NCI-H2081 (cell line): ENCODE measurements around the gene TAGLN.
A peak's percentile ranks its signal among the peaks of the same experiment; 100 is the strongest.

Experiments used
- DNase-seq, 2 experiments: peaks; one replicate each; lab custom pipeline; 2025; lab: John Stamatoyannopoulos, UW

TAGLN gene

GRCh38 chr11:117230999-117231841 is 32.0 kb downstream of the TAGLN start:
- DNase-seq = peak in 1 of 2 experiments; percentile 32

- no peak for DNase-seq
Measured at GRCh38 chr11:117231842-117232091, 32.6 kb downstream of the TAGLN start, which contains the start of gene PCSK7. Gene PCSK7, minus strand, starts transcription at chr11:117232073. Its CDS starts 2,229 bp downstream, at chr11:117229844.

GRCh38 chr11:117232092-117232878 is 33.1 kb downstream of the TAGLN start, which contains the start of gene RNF214:
Gene RNF214, plus strand, starts transcription at chr11:117232671. Its CDS starts 1,602 bp downstream, at chr11:117234273.
- DNase-seq = peak; percentile 78 to 85

- DNase-seq = no peak
Measured at GRCh38 chr11:117232911-117233409, 33.8 kb downstream of the TAGLN start.

GRCh38 chr11:117238221-117238620 is 39.1 kb downstream of the TAGLN start:
- no peak for DNase-seq

- no peak for DNase-seq
Measured at GRCh38 chr11:117239295-117239694, 40.1 kb downstream of the TAGLN start.

- no peak for DNase-seq
Measured at GRCh38 chr11:117248341-117248740, 49.2 kb downstream of the TAGLN start.

- DNase-seq = no peak
Measured at GRCh38 chr11:117249571-117249970, 50.4 kb downstream of the TAGLN start.

- no peak for DNase-seq
Measured at GRCh38 chr11:117251506-117251905, 52.3 kb downstream of the TAGLN start.

- DNase-seq = no peak
Measured at GRCh38 chr11:117255966-117256365, 56.8 kb downstream of the TAGLN start.

GRCh38 chr11:117256573-117256972 is 57.4 kb downstream of the TAGLN start:
- no peak for DNase-seq
